ENCODE results near the gene TSHZ2.

DNA sequence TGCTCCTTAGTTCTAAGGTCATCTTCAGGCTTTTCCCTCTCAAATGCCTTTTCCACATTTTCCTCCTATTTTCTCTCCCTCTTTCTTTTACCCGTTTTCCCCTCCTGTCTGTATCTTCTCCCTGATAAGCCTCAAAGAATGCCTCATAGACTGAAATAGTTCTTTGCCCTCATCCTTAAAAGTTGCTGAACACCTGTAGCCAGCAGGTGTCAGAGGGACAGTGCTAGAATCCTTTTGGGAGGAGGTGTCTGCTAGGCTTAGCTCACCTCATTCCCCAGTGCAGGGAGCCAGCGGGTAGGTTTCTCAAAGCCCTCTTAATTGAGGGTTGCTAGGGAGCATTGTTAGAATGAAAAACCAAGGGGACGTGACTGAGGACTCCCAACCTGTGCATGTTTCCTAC, 204.0 kb downstream of the TSHZ2 start:
- TF ChIP-seq POLR2A (IDR thresholded peaks at IDR 0.05; ENCODE audit: low read depth, low read length) (no peak), TAF1 (IDR thresholded peaks at IDR 0.05; ENCODE audit: borderline replicate concordance, low read depth, low read length) (no peak)

Measured in GM12892 (cell line).